NT2/D1 (cell line): ENCODE results near the gene CYP4F8.
"Not testable (repeated sequence)": the region's sequence is repeated elsewhere in the genome, so short reads cannot be mapped to it uniquely, and the experiment has no call there.

Source experiments
- DNase-seq: peaks from one replicate; pipeline ENCODE4 v3.0.0-alpha.2; 2011; ENCODE audit warnings: low read depth, low spot score
- H3K27me3 ChIP-seq: 2 replicates; pipeline ENCODE4 v1.6.0; 2011; ENCODE audit warnings: mild to moderate bottlenecking; ENCODE audit not compliant: insufficient read length, insufficient read depth
- H3K36me3 ChIP-seq: 2 replicates; pipeline ENCODE4 v1.6.1; 2011; ENCODE audit warnings: mild to moderate bottlenecking, low read length, mixed read lengths; ENCODE audit not compliant: insufficient read depth, insufficient read length
- H3K4me1 ChIP-seq: 2 replicates; pipeline ENCODE4 v1.5.1; 2011; ENCODE audit not compliant: insufficient read depth, insufficient read length
- H3K4me3 ChIP-seq: 2 replicates; pipeline ENCODE4 v1.5.1; 2011; ENCODE audit warnings: low read depth; ENCODE audit not compliant: insufficient read length
- H3K9ac ChIP-seq: 2 replicates; pipeline ENCODE4 v1.6.0; 2011; ENCODE audit warnings: low read depth; ENCODE audit not compliant: insufficient read length
- H3K9me3 ChIP-seq: 2 replicates; pipeline ENCODE4 v1.5.1; 2011; ENCODE audit warnings: mild to moderate bottlenecking, low read length; ENCODE audit not compliant: insufficient read depth
- SUZ12 ChIP-seq: IDR thresholded peaks from 2 replicates; pipeline ENCODE4 v1.6.1; 2011; ENCODE audit not compliant: insufficient read length, insufficient read depth; ENCODE audit errors: extremely low read depth
- YY1 ChIP-seq: IDR thresholded peaks from 2 replicates; pipeline ENCODE4 v1.6.1; 2011; ENCODE audit not compliant: insufficient read length, insufficient read depth
- ZNF274 ChIP-seq: IDR thresholded peaks from 2 replicates; pipeline ENCODE4 v1.6.1; 2011; ENCODE audit warnings: mild to moderate bottlenecking, low read depth, low read length

Gene CYP4F8

DNA sequence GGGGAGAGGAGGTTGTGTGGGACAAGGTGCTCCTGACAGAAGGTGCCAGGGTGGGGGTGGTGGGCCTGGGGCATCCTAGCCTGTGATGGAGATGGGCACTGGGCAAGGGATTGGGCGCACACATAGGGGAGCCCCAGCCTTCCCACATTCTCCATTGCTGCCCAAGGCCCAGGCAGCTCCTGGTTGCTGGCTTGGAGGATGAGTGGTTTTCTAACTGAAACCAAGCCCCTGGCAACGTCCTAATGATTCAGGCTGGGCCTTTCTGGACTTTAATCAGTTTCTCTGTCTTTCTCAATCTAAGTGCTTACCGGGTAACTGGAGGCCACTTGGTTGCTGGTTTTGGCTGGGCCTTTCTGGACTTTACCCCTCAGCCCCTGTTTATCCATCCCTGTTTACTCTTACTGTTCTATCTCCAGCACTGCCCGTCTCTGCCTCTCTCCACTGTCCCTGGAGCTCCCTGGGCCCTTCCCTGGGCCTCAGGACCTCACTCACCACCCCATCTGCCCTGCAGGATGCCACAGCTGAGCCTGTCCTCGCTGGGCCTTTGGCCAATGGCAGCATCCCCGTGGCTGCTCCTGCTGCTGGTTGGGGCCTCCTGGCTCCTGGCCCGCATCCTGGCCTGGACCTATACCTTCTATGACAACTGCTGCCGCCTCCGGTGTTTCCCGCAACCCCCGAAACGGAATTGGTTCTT is 26.0 kb downstream of the CYP4F8 start:
- Histone ChIP-seq H3K4me1 (peaks cover 2% of the 10 kb centered on the region), H3K4me3 (no peak overlapping the region), H3K36me3 (no peaks in the 10 kb centered on the region), H3K27me3 (peaks cover 13% of the 10 kb centered on the region), H3K9ac (no peak overlapping the region), H3K9me3 (no peaks in the 10 kb centered on the region)
- TF ChIP-seq YY1 (no peak), ZNF274 (no peak), SUZ12 (no peak)
- no peak for DNase-seq

DNA sequence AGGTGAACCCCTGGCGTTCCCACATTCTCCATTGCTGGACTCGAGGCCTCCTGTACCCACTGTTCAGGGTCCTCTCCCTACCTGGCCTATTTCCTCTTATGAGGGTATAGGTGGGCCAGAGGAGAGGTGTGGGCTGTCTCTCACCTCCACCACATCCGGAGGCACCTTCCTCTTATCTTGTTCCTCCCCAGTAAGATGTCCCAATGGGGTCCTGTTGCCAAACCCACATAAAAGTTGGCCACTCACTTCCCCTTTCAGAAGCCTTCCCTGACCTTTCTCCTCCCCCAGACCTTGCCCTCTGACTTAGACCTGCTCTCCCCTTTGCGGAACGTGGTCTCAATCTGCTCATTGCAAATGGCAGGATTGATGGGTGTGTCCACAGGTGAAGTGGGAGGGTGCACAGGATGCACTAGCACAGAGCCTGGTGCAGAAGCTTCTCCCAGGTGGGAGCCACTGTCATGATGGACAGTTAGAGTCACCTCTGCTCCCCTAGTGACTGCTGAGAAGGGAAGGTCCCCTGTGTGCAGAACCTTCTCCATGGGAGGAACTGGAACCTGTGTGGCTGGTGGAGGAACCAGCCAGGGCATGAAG is 27.0 kb downstream of the CYP4F8 start:
- Histone ChIP-seq H3K9me3 (no peaks in the 10 kb centered on the region), H3K27me3 (peaks cover 19% of the 10 kb centered on the region)
- TF ChIP-seq ZNF274 (no peak), SUZ12 (no peak), YY1 (no peak)

DNA sequence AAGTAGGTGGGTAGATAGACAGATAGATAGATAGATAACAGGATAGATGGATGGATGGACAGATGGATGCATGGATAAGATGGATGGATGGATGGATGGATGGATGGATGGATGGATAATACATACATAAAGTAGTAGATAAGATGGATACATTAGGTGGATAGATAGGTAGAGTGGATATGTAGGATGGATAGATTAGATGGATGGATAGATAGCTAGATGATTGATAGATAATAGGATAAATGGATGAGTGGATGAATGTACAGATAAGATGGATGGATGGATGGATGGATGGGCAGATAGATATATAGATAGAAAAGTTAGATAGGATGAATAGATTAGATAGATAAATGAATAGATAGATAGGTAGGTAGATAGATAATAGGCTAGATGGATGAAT is 27.8 kb downstream of the CYP4F8 start:
- Histone ChIP-seq H3K9ac (no peak overlapping the region), H3K36me3 (no peaks in the 10 kb centered on the region), H3K27me3 (peaks cover 27% of the 10 kb centered on the region), H3K4me3 (no peak overlapping the region), H3K9me3 (no peaks in the 10 kb centered on the region), H3K4me1 (peaks cover 2% of the 10 kb centered on the region)
- DNase-seq, result no peak
- TF ChIP-seq YY1 (no peak), SUZ12 (no peak), ZNF274 (no peak)

More for the DNA sequence above, 27.0 kb downstream of the CYP4F8 start:
- no peak for DNase-seq
- Histone ChIP-seq H3K4me1 (peaks cover 2% of the 10 kb centered on the region), H3K36me3 (no peaks in the 10 kb centered on the region), H3K9ac (no peak overlapping the region), H3K4me3 (no peak overlapping the region)

DNA sequence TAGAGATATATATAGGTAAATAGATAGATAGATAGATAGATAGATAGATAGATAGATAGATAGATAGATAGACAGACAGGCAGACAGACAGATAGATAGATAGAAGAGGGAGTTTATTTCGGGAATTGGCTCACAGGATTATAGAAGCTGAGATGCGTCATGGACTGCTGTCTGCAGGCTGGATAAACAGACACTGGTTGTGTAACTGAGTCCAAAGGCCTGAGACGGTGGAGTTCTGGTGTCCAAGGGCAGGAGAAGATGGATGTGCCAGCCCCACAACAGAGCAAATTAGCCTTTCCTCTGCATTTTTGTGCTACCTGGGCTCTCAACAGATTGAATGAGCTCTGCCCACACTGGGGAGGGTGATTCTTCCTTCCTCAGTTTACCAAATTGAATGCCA is 28.4 kb downstream of the CYP4F8 start:
- H3K27me3 ChIP-seq, result peaks cover 33% of the 10 kb centered on the region
- TF ChIP-seq SUZ12 (no peak), YY1 (no peak), ZNF274 (no peak)
- DNase-seq, result no peak
- no peak overlapping the region for H3K9ac ChIP-seq
- H3K9me3 ChIP-seq, result no peaks in the 10 kb centered on the region
- peaks cover 2% of the 10 kb centered on the region for H3K4me1 ChIP-seq
- H3K4me3 ChIP-seq, result no peak overlapping the region
- no peaks in the 10 kb centered on the region for H3K36me3 ChIP-seq

DNA sequence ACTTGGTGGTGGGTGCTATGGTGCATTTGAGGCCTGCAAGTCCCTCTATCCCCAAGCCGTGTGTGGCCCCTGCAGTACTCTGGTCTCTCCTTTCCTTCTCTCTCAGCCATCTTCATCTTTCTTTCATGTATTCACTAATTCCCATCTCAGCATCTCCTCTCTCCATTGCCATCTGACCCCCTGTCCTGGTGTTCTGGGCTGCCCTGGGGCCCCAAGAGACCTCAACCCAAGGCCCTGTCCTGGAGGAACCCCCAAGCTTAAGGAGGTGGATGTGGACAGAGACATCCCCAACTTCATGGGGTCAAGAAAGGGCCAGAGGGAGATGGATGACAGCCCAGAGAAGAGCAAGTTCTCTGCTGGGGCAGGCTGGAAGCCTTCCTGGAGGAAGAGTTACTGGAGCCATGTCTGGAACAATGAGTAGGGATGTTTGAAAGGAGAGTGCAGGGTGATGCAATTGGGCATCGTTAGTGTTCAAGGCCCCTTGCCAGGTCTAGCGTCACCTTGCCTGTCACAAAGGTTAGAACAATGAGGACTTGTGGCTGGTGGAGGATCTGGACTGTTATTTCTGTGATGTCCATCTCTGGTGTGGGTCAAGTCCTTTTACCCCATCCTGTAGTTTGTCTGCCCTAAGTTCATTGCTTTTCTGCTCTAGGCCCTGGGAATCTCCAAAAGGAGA is 29.2 kb downstream of the CYP4F8 start:
- peaks cover 40% of the 10 kb centered on the region for H3K27me3 ChIP-seq
- no peaks in the 10 kb centered on the region for H3K9me3 ChIP-seq
- H3K4me1 ChIP-seq, result peaks cover 2% of the 10 kb centered on the region
- H3K36me3 ChIP-seq, result no peaks in the 10 kb centered on the region
- no peak overlapping the region for H3K4me3 ChIP-seq
- no peak for TF ChIP-seq SUZ12
- no peak overlapping the region for H3K9ac ChIP-seq
- no peak for DNase-seq

DNA sequence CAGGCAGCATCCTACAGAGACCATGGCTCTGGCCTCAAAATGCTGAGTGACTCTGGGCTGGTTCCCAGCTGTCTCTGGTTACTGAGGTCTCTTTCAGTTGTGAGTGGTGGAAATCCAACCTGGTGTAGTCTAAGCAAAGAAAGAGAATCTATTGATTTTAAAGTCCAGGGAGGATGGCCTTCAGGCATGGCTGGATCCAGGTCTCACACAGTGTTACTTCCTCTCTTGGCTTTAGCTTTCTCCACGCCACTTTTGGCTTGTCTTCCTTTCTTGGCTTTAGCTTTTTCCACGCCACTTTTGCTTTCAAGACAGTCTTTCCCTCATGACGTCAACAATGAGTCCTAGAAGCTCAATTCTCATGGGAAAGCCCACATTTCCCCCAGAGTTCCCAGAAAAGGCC is 29.8 kb downstream of the CYP4F8 start:
- no peak for DNase-seq
- H3K9ac ChIP-seq, result no peak overlapping the region
- H3K4me3 ChIP-seq, result no peak overlapping the region
- H3K4me1 ChIP-seq, result peaks cover 2% of the 10 kb centered on the region
- H3K27me3 ChIP-seq, result peaks cover 46% of the 10 kb centered on the region
- no peaks in the 10 kb centered on the region for H3K36me3 ChIP-seq
- no peaks in the 10 kb centered on the region for H3K9me3 ChIP-seq
- TF ChIP-seq SUZ12 (no peak), ZNF274 (no peak), YY1 (no peak)

DNA sequence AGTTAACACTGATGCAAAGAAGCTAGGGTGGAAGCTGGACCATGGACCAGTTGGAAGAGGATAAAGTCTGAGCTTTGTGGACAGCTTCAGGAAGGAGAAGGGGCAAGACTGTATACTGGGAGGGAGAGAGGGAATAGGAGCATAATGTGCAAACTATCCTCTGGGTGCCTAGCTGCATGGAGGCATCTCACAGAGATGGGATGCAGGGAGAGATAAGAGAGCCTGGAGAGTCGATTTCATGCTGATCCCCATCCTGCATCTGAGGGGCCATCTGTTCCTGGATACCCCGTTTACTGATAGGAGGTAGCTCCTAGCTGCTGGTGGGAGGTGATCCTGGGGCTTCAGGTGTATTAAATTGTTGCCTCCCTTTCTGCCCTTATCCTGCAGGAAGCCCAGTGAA is 34.5 kb downstream of the CYP4F8 start:
- TF ChIP-seq ZNF274 (no peak), SUZ12 (no peak), YY1 (no peak)
- no peaks in the 10 kb centered on the region for H3K4me1 ChIP-seq
- no peak overlapping the region for H3K4me3 ChIP-seq
- no peak overlapping the region for H3K9ac ChIP-seq
- DNase-seq, result no peak
- no peaks in the 10 kb centered on the region for H3K9me3 ChIP-seq
- H3K27me3 ChIP-seq, result peaks cover 70% of the 10 kb centered on the region
- no peaks in the 10 kb centered on the region for H3K36me3 ChIP-seq

DNA sequence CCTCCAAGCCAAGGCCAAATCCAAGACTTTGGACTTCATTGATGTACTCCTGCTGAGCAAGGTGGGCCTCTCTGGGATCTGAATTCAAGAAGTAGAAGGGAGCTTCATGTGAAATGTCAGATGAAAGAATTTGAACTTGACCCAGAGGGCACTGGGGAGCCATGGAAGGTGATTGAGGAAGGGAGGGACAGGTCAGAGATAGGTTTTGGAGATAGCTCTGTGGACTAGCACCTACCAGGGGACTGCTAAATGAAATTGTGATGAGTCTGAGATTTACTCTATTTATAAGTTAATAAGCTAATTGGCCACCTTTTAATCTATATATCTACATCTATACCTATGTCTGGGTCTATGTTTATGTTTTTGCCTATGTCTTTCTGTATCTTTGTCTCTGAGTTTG is 35.1 kb downstream of the CYP4F8 start:
- H3K9me3 ChIP-seq, DNase-seq, H3K36me3 ChIP-seq, H3K4me3 ChIP-seq, H3K9ac ChIP-seq, H3K4me1 ChIP-seq: not testable (repeated sequence)
- H3K27me3 ChIP-seq, result peaks cover 76% of the 10 kb centered on the region
